Mesodermal cell (in vitro differentiated cells): ENCODE results near the gene NKIRAS1.

Experiments
- H3K27ac ChIP-seq: 2 replicates; pipeline ENCODE4 v1.7.0; 2013; ENCODE audit warnings: mild to moderate bottlenecking, low read depth, low read length, moderate library complexity; ENCODE audit not compliant: severe bottlenecking
- H3K36me3 ChIP-seq: 2 replicates; pipeline ENCODE4 v1.7.1; 2013; ENCODE audit warnings: mild to moderate bottlenecking, low read length, moderate library complexity; ENCODE audit not compliant: control insufficient read depth, insufficient read depth
- H3K4me1 ChIP-seq: one replicate; pipeline ENCODE4 v1.7.1; 2013; ENCODE audit warnings: mild to moderate bottlenecking, low read length; ENCODE audit not compliant: insufficient read depth, control insufficient read depth, poor library complexity, severe bottlenecking
- H3K4me3 ChIP-seq: 2 replicates; pipeline ENCODE4 v1.7.0; 2013; ENCODE audit warnings: low read length, control low read depth, mild to moderate bottlenecking; ENCODE audit not compliant: insufficient read depth, poor library complexity, severe bottlenecking; ENCODE audit errors: extremely low read depth
- H3K9me3 ChIP-seq: 2 replicates; pipeline ENCODE4 v1.7.1; 2013; ENCODE audit warnings: mild to moderate bottlenecking, low read length, moderate library complexity; ENCODE audit not compliant: control insufficient read depth
- WGBS, 2 experiments: methylation state at CpG; one replicate each; pipeline ENCODE4 v1.1.5; 2013; ENCODE audit warnings: missing lambda C conversion rate in 2 of 2; ENCODE audit not compliant: insufficient coverage in 2 of 2; 5-methylcytosine and 5-hydroxymethylcytosine counted together

Gene NKIRAS1

DNA sequence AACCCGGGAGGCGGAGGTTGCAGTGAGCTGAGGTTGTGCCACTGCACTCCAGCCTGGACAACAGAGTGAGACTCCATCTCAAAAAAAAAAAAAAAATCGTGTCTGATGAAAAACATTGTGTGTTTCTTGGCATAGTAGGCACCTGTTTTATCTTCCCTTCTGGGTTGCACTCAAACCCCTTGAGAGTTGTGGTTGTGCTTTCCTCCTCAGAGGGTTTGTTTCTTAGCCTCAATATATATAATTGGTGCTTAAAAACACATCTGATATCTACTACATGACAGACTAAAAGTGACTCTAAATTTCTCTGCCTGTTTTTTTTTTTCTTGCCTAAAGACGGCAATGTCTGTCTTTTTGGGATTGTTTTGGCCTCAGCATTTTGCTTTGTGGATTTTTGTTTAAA is 35.9 kb upstream of the NKIRAS1 start:
- WGBS, 2 experiments = 89 to 97% methylated on average over 3 of the region's 4 CpGs
- Histone ChIP-seq H3K36me3 (peaks cover 23% of the 10 kb centered on the region), H3K4me1 (peaks cover 4% of the 10 kb centered on the region)

GRCh38 chr3:23950293-23950692 is 33.5 kb upstream of the NKIRAS1 start:
- Histone ChIP-seq H3K27ac (no peak overlapping the region), H3K4me1 (peaks cover 12% of the 10 kb centered on the region), H3K36me3 (peaks cover 14% of the 10 kb centered on the region), H3K4me3 (no peak overlapping the region), H3K9me3 (no peaks in the 10 kb centered on the region)

More for the DNA sequence above, 35.9 kb upstream of the NKIRAS1 start:
- Histone ChIP-seq H3K27ac (no peak overlapping the region), H3K4me3 (no peak overlapping the region), H3K9me3 (no peaks in the 10 kb centered on the region)

DNA sequence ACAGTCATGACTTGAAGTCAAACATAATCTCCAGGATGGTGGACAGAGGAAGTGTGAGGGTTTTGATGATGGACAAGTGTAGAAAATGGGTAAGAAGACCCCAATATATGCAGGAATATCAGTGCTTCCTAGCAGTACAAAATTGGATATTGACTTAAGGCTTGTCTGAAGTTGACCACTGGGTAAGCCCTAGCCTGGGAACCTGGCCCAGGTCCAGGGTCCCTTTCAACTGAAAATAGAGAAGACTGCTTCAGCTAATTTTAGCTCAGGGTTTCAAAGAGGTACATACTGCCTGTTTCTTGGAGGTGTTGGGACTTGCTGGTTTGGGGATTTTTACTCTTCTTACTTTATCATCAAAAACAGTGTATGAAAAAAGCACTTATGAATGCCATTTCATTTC is 33.0 kb upstream of the NKIRAS1 start:
- Histone ChIP-seq H3K36me3 (peaks cover 14% of the 10 kb centered on the region), H3K9me3 (no peaks in the 10 kb centered on the region), H3K4me1 (peaks cover 12% of the 10 kb centered on the region), H3K27ac (no peak overlapping the region), H3K4me3 (no peak overlapping the region)

GRCh38 chr3:23948761-23949160 is 32.0 kb upstream of the NKIRAS1 start:
- peaks cover 9% of the 10 kb centered on the region for H3K36me3 ChIP-seq
- peaks cover 12% of the 10 kb centered on the region for H3K4me1 ChIP-seq
- no peak overlapping the region for H3K27ac ChIP-seq
- no peak overlapping the region for H3K4me3 ChIP-seq
- 100% methylated on average over 1 of the region's 2 CpGs; no CpG with 5 or more reads in 1 of the 2 experiments for whole genome bisulfite sequencing, 2 experiments
- H3K9me3 ChIP-seq = no peaks in the 10 kb centered on the region

DNA sequence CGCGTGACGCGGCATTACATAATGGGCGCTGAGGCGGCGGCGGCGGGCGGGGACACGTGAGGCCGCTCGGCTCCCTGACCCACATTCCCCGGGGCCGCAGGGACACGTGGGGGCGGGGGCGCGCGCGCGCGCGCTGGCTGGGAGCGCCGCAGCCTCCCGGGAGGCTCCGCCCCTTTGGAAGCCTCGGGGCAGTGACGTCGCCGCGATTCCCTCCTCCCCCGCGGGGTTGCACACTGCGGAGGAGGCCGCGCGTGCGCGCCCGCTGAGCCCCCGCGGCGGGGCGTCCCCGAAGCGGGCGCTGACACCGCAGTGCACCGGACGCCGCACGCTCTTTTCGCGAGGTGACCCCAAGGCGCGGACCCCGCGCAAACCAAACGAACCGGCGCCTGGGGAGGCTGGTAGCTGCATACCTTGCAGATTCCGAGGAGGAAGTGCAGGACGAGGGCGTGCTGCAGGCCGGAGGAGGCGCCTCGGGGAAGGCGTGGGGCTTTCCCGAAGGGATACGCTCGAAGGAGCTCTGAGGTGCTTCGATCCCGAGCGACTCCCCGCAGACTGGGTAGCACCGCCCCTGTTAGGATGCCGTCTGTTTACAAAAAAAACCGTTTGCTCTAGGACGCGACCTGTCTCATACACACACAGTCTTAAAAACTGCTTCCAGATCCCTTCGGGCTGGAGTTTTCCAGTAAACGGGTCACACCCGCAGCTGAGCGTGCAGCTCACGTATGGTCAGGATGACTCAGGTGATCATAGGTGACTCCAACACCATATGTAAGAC is 29.3 kb upstream of the NKIRAS1 start:
- Histone ChIP-seq H3K4me1 (peaks cover 12% of the 10 kb centered on the region), H3K36me3 (peaks cover 9% of the 10 kb centered on the region), H3K27ac (peak overlapping the region; percentile 99), H3K4me3 (peak overlapping the region; percentile 59), H3K9me3 (no peaks in the 10 kb centered on the region)
- WGBS, 2 experiments = 0% methylated on average over 49 to 73 of the region's 87 CpGs

GRCh38 chr3:23945663-23945912 is 28.8 kb upstream of the NKIRAS1 start:
- Histone ChIP-seq H3K4me3 (peak overlapping the region; percentile 59), H3K9me3 (no peaks in the 10 kb centered on the region), H3K27ac (peak overlapping the region; percentile 99), H3K4me1 (peaks cover 12% of the 10 kb centered on the region), H3K36me3 (peaks cover 9% of the 10 kb centered on the region)
- 0% methylated on average over 24 of the region's 39 CpGs; no CpG with 5 or more reads in 1 of the 2 experiments for WGBS, 2 experiments

DNA sequence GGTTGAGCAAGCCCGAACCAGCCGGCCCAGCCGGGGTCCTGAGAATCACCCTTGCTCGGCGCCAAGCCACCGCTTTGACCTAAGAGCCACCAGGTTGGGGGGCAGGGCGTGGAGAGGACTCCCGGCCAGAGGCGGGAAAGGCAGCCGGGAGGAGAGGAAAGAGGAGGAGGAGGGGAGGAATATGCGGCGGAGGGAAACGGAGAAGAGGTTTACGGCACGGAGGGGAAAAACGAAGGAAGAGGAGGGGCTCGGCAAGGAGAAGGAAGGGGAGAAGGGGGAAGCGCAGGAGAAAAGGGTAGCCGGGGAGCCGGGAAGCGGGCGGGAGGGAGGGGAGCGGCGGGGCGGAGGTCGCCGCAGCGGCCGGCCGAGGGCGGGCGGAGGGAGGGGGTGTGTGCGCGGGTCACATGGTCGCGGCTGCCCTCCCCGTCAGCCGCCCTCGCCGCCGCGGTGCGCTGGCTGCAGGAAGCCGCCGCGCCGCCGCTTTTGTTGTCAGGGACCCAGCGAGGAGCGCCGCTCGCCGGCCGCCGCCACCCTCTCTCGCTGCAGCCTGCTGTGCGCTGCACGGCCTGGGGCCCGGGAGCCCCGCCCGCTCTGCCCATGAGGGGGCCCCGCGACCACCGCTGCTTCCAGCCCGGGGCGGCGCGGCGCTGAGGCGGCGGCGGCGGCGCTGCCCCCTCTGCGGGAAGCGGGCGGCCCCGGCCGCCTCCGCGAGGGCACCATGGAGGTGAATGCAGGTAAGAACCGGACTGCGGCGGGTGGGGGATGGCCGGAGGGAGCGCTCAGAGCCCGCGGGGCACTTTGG is 28.3 kb upstream of the NKIRAS1 start, which contains the start of gene NR1D2:
TSS of gene NR1D2 (plus strand) at position 426 of the 802 bp plus-strand sequence. CDS start at position 719, 293 bp downstream.
- Histone ChIP-seq H3K36me3 (peaks cover 9% of the 10 kb centered on the region), H3K4me3 (peak within 1 kb of the TSS; percentile 59), H3K9me3 (no peaks in the 10 kb centered on the region), H3K4me1 (peaks cover 12% of the 10 kb centered on the region), H3K27ac (peak within 1 kb of the TSS; percentile 99)
- 0 to 1% methylated on average over 52 to 68 of the region's 88 CpGs for WGBS, 2 experiments

DNA sequence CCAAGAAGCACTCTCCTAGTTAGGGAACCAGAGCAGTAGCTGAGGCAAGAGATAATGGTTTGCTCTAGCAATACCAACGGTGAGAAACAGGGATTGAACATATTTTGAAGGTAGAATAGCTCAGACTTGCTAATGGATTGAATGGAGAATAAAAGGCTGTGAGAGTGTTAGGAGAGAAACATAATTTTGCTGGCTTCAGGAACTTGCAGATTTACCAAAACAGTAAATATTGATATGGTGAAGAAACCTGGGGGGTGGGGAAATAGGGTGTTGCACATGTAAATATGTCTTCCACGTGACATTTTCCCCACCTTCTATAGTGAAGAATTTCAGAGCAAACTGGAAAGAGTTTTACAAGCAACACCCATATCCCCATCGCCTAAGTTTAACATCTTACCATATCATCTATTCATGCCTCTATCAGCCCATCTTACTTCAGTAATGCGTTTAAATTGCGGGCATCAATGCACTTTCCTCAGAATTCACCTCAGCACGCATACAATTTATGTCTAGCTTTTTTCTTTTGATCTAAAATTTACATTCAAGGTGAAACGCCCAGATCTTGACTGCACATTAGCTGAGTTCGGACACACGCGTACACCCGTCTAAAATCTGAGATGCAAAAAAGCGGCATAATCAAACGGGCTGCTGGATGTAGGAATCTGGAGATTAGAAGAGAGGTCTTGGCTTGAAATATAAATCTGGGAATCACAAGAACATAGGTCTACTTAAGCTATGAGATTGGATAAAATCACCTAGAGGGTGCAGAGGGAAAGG is 27.4 kb upstream of the NKIRAS1 start:
- peak overlapping the region; percentile 67 for H3K27ac ChIP-seq
- H3K4me1 ChIP-seq = peaks cover 12% of the 10 kb centered on the region
- no peaks in the 10 kb centered on the region for H3K9me3 ChIP-seq
- WGBS, 2 experiments = 6 to 13% methylated on average over 6 to 10 of the region's 13 CpGs
- H3K4me3 ChIP-seq = peak overlapping the region; percentile 59
- H3K36me3 ChIP-seq = peaks cover 7% of the 10 kb centered on the region

DNA sequence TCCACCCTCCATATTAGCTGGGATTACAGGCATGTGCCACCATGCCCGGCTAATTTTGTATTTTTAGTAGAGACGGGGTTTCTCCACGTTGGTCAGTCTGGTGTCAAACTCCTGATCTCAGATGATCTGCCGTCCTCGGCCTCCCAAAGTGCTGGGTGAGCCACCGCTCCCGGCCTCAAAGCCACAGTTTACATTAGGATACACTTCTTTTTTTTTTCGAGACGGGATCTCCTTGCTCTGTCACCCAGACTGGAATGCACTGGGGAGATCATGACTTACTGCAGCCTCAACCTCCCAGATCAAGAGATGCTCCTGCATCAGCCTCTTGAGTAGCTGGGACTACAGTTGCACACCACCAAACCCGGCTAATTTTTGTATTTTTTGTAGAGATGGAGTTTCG is 25.8 kb upstream of the NKIRAS1 start:
- Histone ChIP-seq H3K4me3 (no peak overlapping the region), H3K4me1 (peaks cover 7% of the 10 kb centered on the region), H3K9me3 (peaks cover 8% of the 10 kb centered on the region), H3K27ac (no peak overlapping the region), H3K36me3 (no peaks in the 10 kb centered on the region)
- WGBS, 2 experiments = 93% methylated on average over 7 to 10 of the region's 11 CpGs

- no peak overlapping the region for H3K4me3 ChIP-seq
- no peak overlapping the region for H3K27ac ChIP-seq
- H3K36me3 ChIP-seq = no peaks in the 10 kb centered on the region
- peaks cover under 1% of the 10 kb centered on the region for H3K4me1 ChIP-seq
- 71 to 86% methylated on average over 2 to 3 of the region's 4 CpGs for WGBS, 2 experiments
- H3K9me3 ChIP-seq = peaks cover 8% of the 10 kb centered on the region
Observed at GRCh38 chr3:23941440-23941839, 24.6 kb upstream of the NKIRAS1 start.
